Measurements from ENCODE around the gene B3GNT8.
"Not testable (repeated sequence)": the region's sequence is repeated elsewhere in the genome, so short reads cannot be mapped to it uniquely, and the experiment has no call there.

B3GNT8 gene

GRCh38 chr19:41397086-41398049, 29.8 kb downstream of the B3GNT8 start, which contains the start of the genes BCKDHA and EXOSC5:
TSS of gene BCKDHA (plus strand) at chr19:41397818. CDS start at chr19:41397828, 10 bp downstream.
TSS of gene EXOSC5 (minus strand) at chr19:41397359. CDS start at chr19:41397328, 31 bp downstream.
- peak; percentile 90 to 99 (median 98) for DNase-seq

DNA sequence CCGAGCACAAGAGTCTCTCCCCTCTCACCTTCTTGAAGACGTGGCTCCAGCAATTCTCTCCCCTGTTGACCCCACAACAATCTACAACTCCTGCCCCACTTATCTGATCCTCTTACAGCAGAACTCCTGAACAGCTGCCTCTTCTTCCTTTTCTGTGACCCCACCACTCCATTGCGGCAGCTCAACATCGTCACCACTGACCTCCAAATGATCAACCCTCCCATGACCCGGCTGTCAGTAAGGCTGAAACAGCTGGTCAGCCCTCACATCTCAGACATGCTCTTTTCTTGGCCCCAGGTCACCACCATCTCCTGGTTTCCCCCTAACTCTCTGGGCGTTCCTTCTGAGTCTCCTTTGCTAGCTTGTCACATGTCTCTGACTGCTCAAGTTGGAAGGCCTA, 31.8 kb downstream of the B3GNT8 start:
- DNase-seq, result no peak

DNA sequence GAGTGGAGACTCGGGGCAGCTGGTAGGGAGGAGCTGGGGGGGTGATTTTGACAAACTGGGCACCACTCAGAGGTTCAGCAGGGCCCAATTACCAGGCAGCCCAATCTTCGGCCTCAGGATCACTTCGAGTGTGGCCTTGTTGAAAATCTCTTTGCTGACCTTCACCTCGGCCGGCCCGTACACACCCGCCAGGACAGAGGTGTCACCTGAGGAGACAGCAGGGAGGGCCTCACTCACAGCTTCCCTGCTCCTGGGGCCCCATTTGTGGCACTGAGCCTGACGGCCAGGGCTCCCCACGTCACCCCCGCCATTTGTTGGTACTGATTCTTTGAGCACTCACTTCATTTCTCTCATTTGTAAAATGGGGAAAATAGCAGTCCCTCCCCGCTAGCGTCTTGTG, 34.4 kb downstream of the B3GNT8 start:
- DNase-seq, result no peak

- no peak for DNase-seq
These were observed 35.6 kb downstream of the B3GNT8 start for GRCh38 chr19:41391618-41392017.

- no peak for DNase-seq
These were observed 40.7 kb downstream of the B3GNT8 start for GRCh38 chr19:41386442-41386841.

DNA sequence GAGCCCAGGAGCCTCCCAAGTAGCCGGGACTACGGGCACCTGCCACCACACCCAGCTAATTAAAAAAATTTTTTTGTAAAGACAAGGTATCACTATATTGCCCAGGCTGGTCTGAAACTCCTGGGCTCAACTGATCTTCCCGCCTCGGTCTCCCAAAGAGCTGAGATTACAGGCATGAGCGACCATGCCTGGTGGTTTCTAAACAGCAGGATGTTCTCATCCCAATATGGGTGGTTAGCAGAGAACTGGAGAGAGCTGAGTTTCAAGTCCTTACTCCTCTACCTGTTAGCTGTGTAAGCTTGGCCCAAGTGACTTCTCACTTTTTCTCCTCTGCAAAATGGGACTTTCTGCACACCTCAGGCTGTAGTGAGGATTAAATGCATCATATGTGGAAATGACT, 42.8 kb downstream of the B3GNT8 start:
- DNase-seq, result no peak

DNA sequence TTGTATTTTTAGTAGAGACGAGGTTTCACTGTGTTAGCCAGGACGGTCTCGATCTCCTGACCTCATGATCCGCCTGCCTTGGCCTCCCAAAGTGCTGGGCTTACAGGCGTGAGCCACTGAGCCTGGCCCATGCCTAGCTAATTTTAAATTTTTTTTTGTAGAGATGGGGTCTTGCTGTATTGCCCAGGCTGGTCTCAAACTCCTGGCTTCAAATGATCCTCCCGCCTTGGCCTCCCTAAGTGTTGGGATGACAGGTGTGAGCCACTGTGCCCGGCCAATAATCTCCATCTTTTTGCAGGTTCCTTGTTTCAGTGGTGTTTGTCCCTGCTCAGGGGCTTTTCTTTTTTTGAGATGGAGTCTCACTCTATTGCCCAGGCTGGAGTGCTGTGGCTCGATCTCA, 45.6 kb downstream of the B3GNT8 start:
- DNase-seq, result not testable (repeated sequence)

- DNase-seq, result no peak
These were observed 49.0 kb downstream of the B3GNT8 start for GRCh38 chr19:41377977-41378709.

DNA sequence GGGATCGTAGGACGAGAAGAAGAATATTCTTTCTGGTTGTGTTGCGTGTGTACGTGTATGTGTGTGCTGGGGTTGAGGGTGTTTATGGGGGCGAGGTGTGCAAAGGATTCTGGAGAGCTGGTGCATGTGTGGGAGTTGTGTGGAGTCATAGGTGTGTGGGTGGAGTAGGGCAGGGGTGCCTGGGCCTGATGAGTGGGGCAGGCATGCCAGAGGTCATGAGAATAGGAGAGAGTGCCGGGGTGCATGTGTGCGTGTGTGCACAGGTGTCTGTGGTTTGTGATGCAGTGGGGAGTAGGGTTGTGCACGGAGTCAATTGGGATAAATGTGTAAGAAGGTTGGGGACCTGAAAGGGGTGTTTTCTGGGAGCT, 50.2 kb downstream of the B3GNT8 start:
- DNase-seq, result no peak

DNA sequence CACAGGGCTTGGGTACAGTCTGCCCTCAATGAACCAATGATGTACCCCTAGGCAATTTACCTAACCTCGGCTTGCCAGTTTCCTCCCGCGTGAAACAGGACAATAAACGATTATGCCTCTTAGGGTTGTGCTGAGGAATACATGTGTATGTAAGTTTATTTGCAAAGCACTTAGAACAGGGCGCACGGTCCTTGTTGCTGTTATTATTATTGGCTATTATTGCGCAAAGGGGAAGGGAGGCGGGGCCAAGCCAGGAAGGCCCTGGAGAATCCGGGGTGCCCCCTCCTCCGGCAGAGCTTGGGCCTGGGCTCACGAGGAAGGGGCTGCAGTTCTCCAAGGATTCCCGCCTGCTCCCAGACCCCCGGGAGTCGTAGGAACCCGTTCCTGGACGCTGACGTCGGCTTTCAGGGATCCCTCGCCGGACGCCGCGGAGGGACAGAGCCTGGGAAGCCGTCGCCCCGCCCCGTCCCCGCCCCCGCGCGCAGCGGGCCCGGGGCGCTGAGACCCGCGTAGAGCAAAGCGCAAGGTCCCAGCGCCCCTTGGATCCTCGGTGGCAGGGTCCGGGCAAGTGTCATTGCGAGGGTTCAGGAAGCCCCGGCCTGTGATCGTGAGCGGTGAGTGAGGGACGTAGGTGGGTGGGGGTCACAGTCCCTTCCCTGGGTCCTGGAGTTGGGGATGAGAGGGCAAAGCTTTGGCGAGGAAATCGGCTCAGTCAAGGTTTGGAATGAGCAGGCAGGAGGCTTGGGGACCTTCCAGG, 50.8 kb downstream of the B3GNT8 start, which contains the start of gene TMEM91:
TSS of gene TMEM91 (plus strand) at position 293 of the 757 bp plus-strand sequence. CDS start 1,777 bp downstream, outside the sequence.
- peak in 3 of 58 donors; percentile 5 to 15 (median 10) for DNase-seq
